Ramos (cell line): Measurements from ENCODE around the gene LRRC53.

Experiments
- in situ Hi-C: fragments of 300-500 bp; cut with MboI; formaldehyde crosslinking; loops from one replicate; pipeline ENCODE4 v1.14.3; 2022; ENCODE audit warnings: low sequenced_read_pairs; ENCODE audit not compliant: unreplicated experiment

LRRC53 gene

GRCh38 chr1:74453277-74453676, 59.1 kb downstream of the LRRC53 start:
- in situ Hi-C loops: no loop called here

- in situ Hi-C loops: no loop called here
Observed at GRCh38 chr1:74452035-74452434, 60.4 kb downstream of the LRRC53 start.

GRCh38 chr1:74437035-74437434, 75.4 kb downstream of the LRRC53 start:
- in situ Hi-C loops: no loop called here

DNA sequence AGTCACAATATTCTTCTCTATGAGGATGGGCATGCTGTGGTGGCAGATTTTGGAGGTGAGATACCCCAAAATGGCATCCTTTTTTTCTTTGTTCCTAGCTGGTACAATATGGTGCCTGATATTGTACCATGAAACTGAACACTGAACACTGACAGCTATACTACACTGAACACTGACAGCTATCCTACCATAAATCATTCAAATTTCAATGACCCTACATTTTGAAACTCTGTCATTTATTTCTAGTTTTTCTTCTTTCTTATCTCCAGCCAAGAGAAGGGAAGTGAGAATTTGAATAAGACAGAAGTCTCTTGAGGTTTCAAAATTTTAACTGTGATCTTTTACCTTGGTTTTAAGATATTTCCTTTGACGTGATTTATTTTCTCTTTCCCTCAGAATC, 76.3 kb downstream of the LRRC53 start:
- in situ Hi-C loops: no loop called here

GRCh38 chr1:74434321-74434720, 78.1 kb downstream of the LRRC53 start:
- in situ Hi-C loops: no loop called here

GRCh38 chr1:74432325-74432724, 80.1 kb downstream of the LRRC53 start:
- in situ Hi-C loops: no loop called here

DNA sequence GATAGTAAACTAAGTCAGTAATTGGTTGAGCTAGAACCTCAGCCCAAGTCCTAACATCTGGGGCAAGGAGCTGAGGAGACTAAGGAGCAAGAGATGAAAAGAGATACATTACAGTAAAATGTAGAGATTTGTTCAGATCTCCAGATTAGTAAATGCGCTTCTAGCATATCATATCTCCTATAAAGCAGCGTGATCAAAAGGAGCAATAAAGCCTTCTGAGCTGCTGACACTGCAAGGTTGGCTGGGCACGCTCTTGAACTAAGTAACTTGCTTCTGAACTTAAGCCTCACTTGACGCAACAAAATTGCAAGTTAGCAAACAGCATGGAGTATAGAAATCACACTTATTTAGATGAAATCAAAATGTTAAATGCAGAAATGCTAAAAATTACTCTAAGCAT, 80.9 kb downstream of the LRRC53 start:
- in situ Hi-C loops: no loop called here

DNA sequence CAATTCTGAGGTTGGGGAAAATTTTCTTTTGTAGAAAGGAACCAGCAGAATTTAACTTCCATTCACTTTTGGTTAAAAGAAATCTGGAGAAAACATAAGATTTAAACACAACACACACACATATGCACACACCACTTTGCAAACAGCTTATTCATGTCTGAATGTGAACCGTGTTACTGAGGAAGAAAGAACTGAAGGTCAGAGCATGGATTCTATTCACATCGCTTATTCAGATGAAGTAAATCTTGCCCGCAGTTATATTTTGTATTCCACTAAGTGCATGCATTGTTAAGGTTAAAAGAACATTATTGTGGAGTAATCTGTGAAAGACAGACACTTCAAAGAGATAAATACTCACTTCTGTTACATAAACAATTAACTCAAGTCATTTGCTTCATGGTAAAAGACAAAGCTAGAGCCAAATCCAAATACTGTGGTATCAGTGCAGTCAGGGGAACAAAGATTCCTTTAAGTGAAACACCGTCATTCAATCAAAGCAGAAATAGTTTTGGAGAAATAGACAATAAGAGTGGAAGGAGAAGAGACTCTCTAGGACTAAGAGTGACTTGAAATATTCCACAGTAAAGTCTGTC, 82.0 kb downstream of the LRRC53 start:
- in situ Hi-C loops: no loop called here

DNA sequence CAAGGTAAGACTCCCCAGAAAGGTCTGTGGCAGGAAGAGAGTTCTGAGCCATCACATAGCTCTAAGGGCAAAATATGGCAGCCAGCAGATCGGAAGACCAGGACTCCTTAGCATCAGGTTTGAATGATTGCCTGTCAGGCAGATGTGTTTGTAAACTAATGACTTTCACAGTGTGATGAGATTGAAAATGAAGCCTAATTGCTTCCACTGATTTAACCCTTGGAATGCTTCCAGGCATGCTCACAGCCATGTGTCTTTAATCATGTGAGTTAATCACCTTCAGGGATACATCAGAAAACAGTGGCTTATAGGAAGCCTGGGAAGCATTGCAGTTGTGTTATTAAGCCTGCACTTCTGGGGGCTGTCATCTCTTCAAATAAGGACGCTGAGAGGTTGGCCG, 82.8 kb downstream of the LRRC53 start:
- in situ Hi-C loops: no loop called here

GRCh38 chr1:74427681-74428080, 84.7 kb downstream of the LRRC53 start:
- in situ Hi-C loops: no loop called here

DNA sequence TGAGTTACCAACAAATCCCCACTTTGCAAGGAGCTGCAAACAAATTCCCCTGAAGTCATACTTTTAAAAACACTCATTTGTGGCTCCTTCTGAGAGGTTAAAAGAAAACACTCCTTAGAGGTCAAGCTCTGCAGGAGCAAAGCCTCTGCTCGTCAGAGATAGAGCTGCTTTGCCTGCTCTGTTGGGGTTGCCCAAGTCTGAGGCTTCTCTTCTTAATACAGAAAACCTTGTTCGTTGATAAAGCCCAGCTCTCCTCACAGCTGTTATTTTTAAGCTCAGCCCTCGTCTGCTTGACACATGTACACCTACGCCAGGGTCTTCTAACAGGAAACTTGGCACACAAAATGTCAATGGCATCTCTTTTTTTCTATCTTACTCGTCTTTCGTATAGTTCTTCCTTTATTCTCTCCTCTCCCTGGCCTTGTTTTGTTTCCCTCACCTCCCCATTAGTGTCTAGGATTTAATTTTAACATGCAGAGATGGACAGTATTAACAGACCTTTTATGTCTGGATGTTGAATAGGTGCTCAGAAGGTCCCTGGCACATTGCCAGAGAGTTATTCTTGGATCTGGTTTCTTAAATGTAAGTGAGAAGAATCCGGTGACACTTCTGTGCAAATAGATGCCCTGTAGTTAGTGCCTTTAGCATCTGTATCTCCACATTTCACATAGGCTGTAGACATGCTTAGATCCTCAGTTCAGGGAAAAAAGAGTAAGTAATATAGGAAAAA, 86.0 kb downstream of the LRRC53 start:
- in situ Hi-C loops: no loop called here

GRCh38 chr1:74425676-74426075, 86.7 kb downstream of the LRRC53 start:
- in situ Hi-C loops: no loop called here

GRCh38 chr1:74423471-74423870, 88.9 kb downstream of the LRRC53 start:
- in situ Hi-C loops: no loop called here

DNA sequence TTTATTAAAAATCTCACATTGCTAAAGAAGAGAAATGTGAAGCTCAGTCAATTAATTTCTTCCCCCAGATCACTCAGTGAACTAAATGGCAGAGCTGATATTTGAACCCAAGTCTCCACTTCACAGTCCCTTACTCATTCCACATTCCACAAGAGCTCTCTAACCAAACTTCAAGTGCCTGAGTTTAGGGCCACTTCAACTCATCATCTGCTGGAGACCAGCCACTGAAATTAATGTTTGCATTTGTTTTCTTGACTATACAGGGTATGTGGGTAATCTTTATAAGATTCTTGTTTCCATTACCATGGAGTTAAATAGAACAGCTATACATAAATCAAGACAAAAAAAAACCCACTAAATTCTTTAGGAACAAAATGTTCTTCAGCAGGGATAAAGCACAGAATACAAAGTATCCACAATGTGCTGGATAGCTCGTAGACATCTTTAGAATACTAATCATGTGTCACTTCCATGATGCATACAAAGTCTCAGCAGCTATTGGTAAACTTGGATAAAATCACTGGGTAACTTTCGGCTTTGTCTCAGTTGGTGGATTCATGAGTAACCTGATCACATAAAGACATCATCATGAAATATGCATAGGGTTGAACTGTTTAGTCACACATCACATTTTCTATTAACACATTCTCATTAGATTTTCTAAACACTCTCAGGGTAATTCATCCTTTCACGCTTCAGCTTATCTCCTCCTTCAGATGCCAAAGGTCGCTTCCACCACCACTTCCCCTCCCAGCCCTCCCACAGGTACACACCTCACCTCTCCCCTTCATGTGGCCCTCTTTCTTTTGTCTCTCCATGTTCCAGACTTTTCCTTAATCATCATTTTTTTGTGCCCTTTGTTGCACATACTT, 89.8 kb downstream of the LRRC53 start:
- in situ Hi-C loops: no loop called here

- in situ Hi-C loops: no loop called here
Observed at GRCh38 chr1:74420467-74420866, 91.9 kb downstream of the LRRC53 start.
